CD14-positive monocyte (primary cell): ENCODE results near the gene SDCBP2. TPM values are rescaled to one million over a fixed set of nuclear protein-coding genes. Genes with fewer than 3 reads are reported as not detected.

ENCODE experiments used
- DNase-seq, 3 donors: peaks; one replicate each; pipeline ENCODE4 v3.0.0-alpha.2; 2011 to 2022
- H2AFZ ChIP-seq: 2 replicates; pipeline ENCODE4 v1.6.0; 2012; ENCODE audit warnings: mild to moderate bottlenecking, low read depth, low read length, inconsistent platforms; ENCODE audit not compliant: insufficient read depth, poor library complexity, severe bottlenecking
- H3K27ac ChIP-seq, 2 donors: 1 replicate in 1 of 2; 2 replicates in 1 of 2; pipeline ENCODE4 v1.5.1; 2012 to 2013; ENCODE audit warnings: low read length in 2 of 2, control low read depth in 1 of 2, inconsistent platforms in 1 of 2, low read depth in 1 of 2, mild to moderate bottlenecking in 1 of 2
- H3K27me3 ChIP-seq, 2 donors: one replicate each; pipeline versions ENCODE4 v1.6.0 to v1.6.1; 2011 to 2013; ENCODE audit warnings: low read length in 2 of 2; ENCODE audit not compliant: control insufficient read depth in 2 of 2, insufficient read depth in 2 of 2
- H3K36me3 ChIP-seq, 2 donors: replicated peaks in 1 of 2; 1 replicate in 1 of 2; 2 replicates in 1 of 2; pipeline versions ENCODE4 v1.5.1 to v1.6.1; 2012 to 2013; ENCODE audit warnings: low read length in 2 of 2, control low read depth in 1 of 2, inconsistent platforms in 1 of 2, mild to moderate bottlenecking in 1 of 2; ENCODE audit not compliant: insufficient read depth in 2 of 2, control insufficient read depth in 1 of 2
- H3K4me1 ChIP-seq, 2 donors: 1 replicate in 1 of 2; 2 replicates in 1 of 2; pipeline versions ENCODE4 v1.5.1 to v1.6.1; 2012 to 2013; ENCODE audit warnings: low read length in 2 of 2, control low read depth in 1 of 2, inconsistent platforms in 1 of 2, mild to moderate bottlenecking in 1 of 2, moderate library complexity in 1 of 2; ENCODE audit not compliant: insufficient read depth in 2 of 2, control insufficient read depth in 1 of 2
- H3K4me2 ChIP-seq: replicated peaks from 2 replicates; pipeline ENCODE3; 2012; ENCODE audit warnings: low read length, moderate library complexity, mild to moderate bottlenecking; ENCODE audit not compliant: poor library complexity, severe bottlenecking; ENCODE audit errors: extremely low read depth
- H3K4me3 ChIP-seq, 3 experiments: fragments of 200-600 bp in 1 of 3; sonication (generic) in 1 of 3; replicated peaks in 1 of 3; 1 replicate in 2 of 3; 2 replicates in 1 of 3; pipeline ENCODE4 v1.5.1; 2011 to 2013; ENCODE audit warnings: low read length in 3 of 3, mild to moderate bottlenecking in 3 of 3, control low read depth in 2 of 3, low read depth in 2 of 3, inconsistent platforms in 1 of 3, moderate library complexity in 1 of 3
- H3K79me2 ChIP-seq: 2 replicates; pipeline ENCODE4 v1.6.0; 2012; ENCODE audit warnings: mild to moderate bottlenecking, control low read depth, inconsistent platforms, low read length, moderate library complexity; ENCODE audit not compliant: insufficient read depth
- H3K9ac ChIP-seq: 2 replicates; pipeline ENCODE4 v1.6.0; 2017; ENCODE audit warnings: low read length, mild to moderate bottlenecking; ENCODE audit not compliant: insufficient read depth, poor library complexity, severe bottlenecking
- H3K9me3 ChIP-seq, 2 donors: replicated peaks in 1 of 2; 1 replicate in 1 of 2; 2 replicates in 1 of 2; pipeline versions ENCODE4 v1.5.1 to v1.6.1; 2012 to 2013; ENCODE audit warnings: low read length in 2 of 2, control low read depth in 1 of 2; ENCODE audit not compliant: control insufficient read depth in 1 of 2, insufficient read depth in 1 of 2
- H4K20me1 ChIP-seq: 2 replicates; pipeline ENCODE4 v1.6.0; 2012; ENCODE audit warnings: mild to moderate bottlenecking, low read length, control low read depth, moderate library complexity; ENCODE audit not compliant: insufficient read depth
- H3K27ac Mint-ChIP-seq, 7 donors: one replicate each; pipeline ENCODE4 v1.8.0; 2020; ENCODE audit warnings: mild to moderate bottlenecking in 7 of 7, mixed read lengths in 7 of 7, moderate library complexity in 6 of 7, inconsistent platforms in 2 of 7
- H3K27me3 Mint-ChIP-seq, 3 donors: one replicate each; pipeline ENCODE4 v1.8.0; 2021 to 2022; ENCODE audit warnings: low read depth in 3 of 3, mild to moderate bottlenecking in 3 of 3, mixed read lengths in 3 of 3, moderate library complexity in 3 of 3, inconsistent platforms in 1 of 3
- H3K36me3 Mint-ChIP-seq, 2 donors: one replicate each; pipeline ENCODE4 v1.8.0; 2020; ENCODE audit warnings: mixed read lengths in 2 of 2, inconsistent platforms in 1 of 2, mild to moderate bottlenecking in 1 of 2
- H3K4me1 Mint-ChIP-seq: one replicate; pipeline ENCODE4 v1.8.0; 2020; ENCODE audit warnings: mild to moderate bottlenecking, mixed read lengths
- H3K4me3 Mint-ChIP-seq, 2 donors: one replicate each; pipeline ENCODE4 v1.8.0; 2020; ENCODE audit warnings: mild to moderate bottlenecking in 2 of 2, mixed read lengths in 2 of 2, moderate library complexity in 1 of 2
- H3K9me3 Mint-ChIP-seq, 7 donors: one replicate each; pipeline ENCODE4 v1.8.0; 2020 to 2022; ENCODE audit warnings: mixed read lengths in 7 of 7, mild to moderate bottlenecking in 6 of 7, moderate library complexity in 6 of 7, inconsistent platforms in 2 of 7
- WGBS: methylation state at CpG from one replicate; pipeline ENCODE4 v1.1.5; 2013; ENCODE audit warnings: missing lambda C conversion rate; ENCODE audit not compliant: insufficient coverage; 5-methylcytosine and 5-hydroxymethylcytosine counted together
- intact Hi-C, 2 donors: fragments of 100-400 bp; cut with micrococcal nuclease; formaldehyde crosslinking; loops; one replicate each; pipeline versions ENCODE4 v1.15.0 to v1.15.1; 2023
- polyA plus RNA-seq, 3 donors: library from polyadenylated mRNA; depleted of rRNA in 1 of 3; unstranded in 2 of 3; stranded (reverse) in 1 of 3; fragments of 300-500 nt in 2 of 3; fragments of >200 nt in 1 of 3; fragmentation: Illumina TruSeq in 2 of 3; gene quantifications; 1 replicate in 2 of 3; 2 replicates in 1 of 3; pipeline ENCODE4 v1.2.3, GENCODE V29; 2012 to 2021
- TF ChIP-seq, protein P1 (sequence below): fragments of 200-600 bp; IDR thresholded peaks from one replicate; pipeline ENCODE4 v1.8.0; 2022; ENCODE audit warnings: antibody characterized with exemption, mild to moderate bottlenecking

SDCBP2 gene
- polyA plus RNA-seq, 3 donors, result 0.69 to 1.0 (median 0.71) TPM

DNA sequence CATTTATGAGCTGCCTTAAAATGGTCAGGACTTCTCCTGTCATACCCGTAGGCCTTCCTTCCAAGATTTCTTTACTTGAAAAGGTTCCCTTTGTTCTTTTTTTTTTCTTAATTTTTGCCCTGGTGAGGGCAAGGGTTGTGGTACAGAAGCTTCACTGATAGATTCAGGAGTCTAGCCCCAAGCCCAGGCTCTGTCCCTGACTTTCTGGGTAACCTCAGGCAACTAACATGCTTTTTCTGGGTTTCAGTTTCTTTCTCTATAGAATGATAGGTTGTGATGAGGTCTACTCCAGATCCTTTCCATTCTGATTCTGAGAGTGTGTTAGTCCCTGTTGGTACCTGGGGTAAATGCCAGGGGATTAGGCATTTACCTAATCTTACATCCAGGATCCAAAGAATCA lies 41.6 kb downstream of the SDCBP2 start:
- DNase-seq, result no peak
- H3K36me3 Mint-ChIP-seq, result no peaks in the 10 kb centered on the region
- H3K9me3 Mint-ChIP-seq, result peaks cover 0 to 2% (median 0%) of the 10 kb centered on the region in 7 donors
- Histone ChIP-seq H3K9ac (no peak overlapping the region), H4K20me1 (no peaks in the 10 kb centered on the region), H2AFZ (no peak overlapping the region), H3K9me3 (no peaks in the 10 kb centered on the region), H3K4me2 (no peak overlapping the region), H3K4me3 (no peak overlapping the region), H3K79me2 (no peaks in the 10 kb centered on the region), H3K27me3 (no peaks in the 10 kb centered on the region), H3K36me3 (no peaks in the 10 kb centered on the region), H3K4me1 (no peaks in the 10 kb centered on the region), H3K27ac (no peak overlapping the region)
- TF ChIP-seq, protein P1, sequence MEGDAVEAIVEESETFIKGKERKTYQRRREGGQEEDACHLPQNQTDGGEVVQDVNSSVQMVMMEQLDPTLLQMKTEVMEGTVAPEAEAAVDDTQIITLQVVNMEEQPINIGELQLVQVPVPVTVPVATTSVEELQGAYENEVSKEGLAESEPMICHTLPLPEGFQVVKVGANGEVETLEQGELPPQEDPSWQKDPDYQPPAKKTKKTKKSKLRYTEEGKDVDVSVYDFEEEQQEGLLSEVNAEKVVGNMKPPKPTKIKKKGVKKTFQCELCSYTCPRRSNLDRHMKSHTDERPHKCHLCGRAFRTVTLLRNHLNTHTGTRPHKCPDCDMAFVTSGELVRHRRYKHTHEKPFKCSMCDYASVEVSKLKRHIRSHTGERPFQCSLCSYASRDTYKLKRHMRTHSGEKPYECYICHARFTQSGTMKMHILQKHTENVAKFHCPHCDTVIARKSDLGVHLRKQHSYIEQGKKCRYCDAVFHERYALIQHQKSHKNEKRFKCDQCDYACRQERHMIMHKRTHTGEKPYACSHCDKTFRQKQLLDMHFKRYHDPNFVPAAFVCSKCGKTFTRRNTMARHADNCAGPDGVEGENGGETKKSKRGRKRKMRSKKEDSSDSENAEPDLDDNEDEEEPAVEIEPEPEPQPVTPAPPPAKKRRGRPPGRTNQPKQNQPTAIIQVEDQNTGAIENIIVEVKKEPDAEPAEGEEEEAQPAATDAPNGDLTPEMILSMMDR, result no peak
- no peak overlapping the region for H3K4me3 Mint-ChIP-seq
- WGBS, result no CpG with 5 or more reads among the region's 1 CpG
- H3K27ac Mint-ChIP-seq, result no peak overlapping the region
- no peaks in the 10 kb centered on the region for H3K4me1 Mint-ChIP-seq
- intact Hi-C loops, result no loop called here
- H3K27me3 Mint-ChIP-seq, result peaks cover 1 to 10% (median 7%) of the 10 kb centered on the region in 3 donors

DNA sequence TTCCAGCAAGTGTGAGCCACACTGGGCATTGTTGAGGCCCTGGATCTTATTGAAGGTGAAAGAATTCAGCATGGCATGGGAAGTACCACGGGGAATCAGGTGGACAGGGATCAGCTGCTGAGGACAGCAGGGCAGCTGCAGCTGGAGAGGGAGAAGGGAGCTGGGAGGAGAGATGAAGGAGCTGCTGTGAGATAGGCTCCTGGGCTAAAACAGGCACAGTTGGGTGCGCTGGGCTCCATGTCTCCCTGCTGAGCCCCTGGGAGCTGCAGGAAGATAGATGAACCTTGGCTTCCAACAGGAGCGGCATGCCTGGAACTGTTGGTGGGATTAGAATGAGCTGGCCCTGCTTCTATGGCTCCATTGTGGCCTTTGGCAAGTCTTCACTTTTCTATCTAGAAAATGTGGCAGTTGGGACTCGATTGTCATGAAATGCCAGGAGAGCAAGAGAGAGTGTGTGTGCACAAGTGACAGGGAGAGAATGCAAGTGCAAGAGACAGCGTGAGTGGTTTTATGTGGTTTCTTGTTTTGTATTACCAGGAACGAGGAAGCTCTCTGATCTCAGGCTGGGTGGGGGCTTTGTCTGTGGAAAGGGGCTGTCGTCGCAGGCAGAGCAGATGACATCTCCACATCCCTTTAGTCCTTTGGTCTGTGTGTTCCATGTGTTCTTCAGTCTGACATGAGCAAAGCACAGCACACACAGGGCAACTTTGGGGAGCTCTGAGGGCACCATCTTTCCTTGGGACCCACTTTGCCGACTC lies 42.5 kb downstream of the SDCBP2 start:
- Histone ChIP-seq H3K27ac (no peak overlapping the region), H3K9me3 (no peaks in the 10 kb centered on the region), H3K4me2 (no peak overlapping the region), H4K20me1 (no peaks in the 10 kb centered on the region), H2AFZ (no peak overlapping the region), H3K79me2 (no peaks in the 10 kb centered on the region), H3K36me3 (no peaks in the 10 kb centered on the region), H3K27me3 (no peaks in the 10 kb centered on the region), H3K9ac (no peak overlapping the region), H3K4me1 (no peaks in the 10 kb centered on the region), H3K4me3 (no peak overlapping the region)
- Mint-ChIP-seq H3K4me1 (no peaks in the 10 kb centered on the region), H3K4me3 (no peak overlapping the region), H3K27ac (no peak overlapping the region), H3K36me3 (no peaks in the 10 kb centered on the region), H3K9me3 (peaks cover 0 to 2% (median 0%) of the 10 kb centered on the region in 7 donors), H3K27me3 (peaks cover 1 to 9% (median 8%) of the 10 kb centered on the region in 3 donors)
- DNase-seq, result no peak
- TF ChIP-seq, protein P1, result no peak
- 70% methylated on average over 5 of the region's 9 CpGs for WGBS
- intact Hi-C loops, result no loop called here
